PC-3 (cell line): ENCODE measurements around the gene NLRP1. TPM values are rescaled to one million over a fixed set of nuclear protein-coding genes. Genes with fewer than 3 reads are reported as not detected.

Source experiments
- ATAC-seq: fragments of 200-7000 bp; cut with Tn5 transposase; 2 replicates; pipeline ENCODE4 v1.9.1; 2020; ENCODE audit warnings: mild to moderate bottlenecking, moderate library complexity
- BruUV-seq: library from RNA; stranded (reverse); fragments of 400-500 nt; replicated peaks from 2 replicates; lab custom pipeline; 2021; lab: Mats Ljungman, UMichigan
- CTCF ChIA-PET: fragments of 300-600 bp; sonication (Branson Sonifier 250); formaldehyde crosslinking; loops from one replicate; lab custom pipeline; 2022; ENCODE audit warnings: antibody characterized with exemption; lab: Charles Lee
- POLR2A ChIA-PET: fragments of 300-600 bp; sonication (Branson Sonifier 250); formaldehyde crosslinking; loops from one replicate; lab custom pipeline; 2022; ENCODE audit warnings: antibody characterized with exemption; ENCODE audit not compliant: unreplicated experiment; lab: Charles Lee
- DNase-seq: peaks from one replicate; pipeline ENCODE4 v3.0.0-alpha.2; 2015
- H2AFZ ChIP-seq: fragments of 300-600 bp; sonication (generic); 2 replicates; pipeline ENCODE4 v1.6.0; 2016; ENCODE audit warnings: antibody characterized with exemption, low read length
- H3F3A ChIP-seq: fragments of 300-600 bp; sonication (generic); one replicate; pipeline ENCODE4 v1.6.0; 2017; ENCODE audit warnings: antibody characterized with exemption, low read length, control low read depth, mild to moderate bottlenecking; ENCODE audit not compliant: unreplicated experiment
- H3K27ac ChIP-seq: fragments of 300-600 bp; sonication (generic); 2 replicates; pipeline ENCODE4 v1.5.1; 2016; ENCODE audit warnings: mild to moderate bottlenecking, low read length
- H3K27me3 ChIP-seq: fragments of 300-600 bp; sonication (generic); 2 replicates; pipeline ENCODE4 v1.6.1; 2016; ENCODE audit warnings: low read length, mixed read lengths
- H3K36me3 ChIP-seq: fragments of 300-600 bp; sonication (generic); 2 replicates; pipeline ENCODE4 v1.6.1; 2016; ENCODE audit warnings: low read depth, mixed run types, low read length, mixed read lengths
- H3K4me1 ChIP-seq: fragments of 300-600 bp; sonication (generic); 2 replicates; pipeline ENCODE4 v1.5.1; 2016; ENCODE audit warnings: low read length; ENCODE audit not compliant: insufficient read depth
- H3K4me2 ChIP-seq: fragments of 300-600 bp; sonication (generic); 2 replicates; pipeline ENCODE4 v1.6.0; 2016; ENCODE audit warnings: low read length
- H3K4me3 ChIP-seq: fragments of 300-600 bp; sonication (generic); 2 replicates; pipeline ENCODE4 v1.5.1; 2016; ENCODE audit warnings: mild to moderate bottlenecking, low read length, mixed read lengths
- H3K79me2 ChIP-seq: fragments of 300-600 bp; sonication (generic); 2 replicates; pipeline ENCODE4 v1.6.1; 2017; ENCODE audit warnings: low read length, mixed read lengths
- H3K9ac ChIP-seq: fragments of 300-600 bp; sonication (generic); 2 replicates; pipeline ENCODE4 v1.6.0; 2016; ENCODE audit warnings: mild to moderate bottlenecking, low read length
- H3K9me2 ChIP-seq: fragments of 300-600 bp; sonication (generic); replicated peaks from 2 replicates; pipeline ENCODE4 v1.6.1; 2016; ENCODE audit warnings: mixed run types, low read length, mixed read lengths
- H3K9me3 ChIP-seq: fragments of 300-600 bp; sonication (generic); 2 replicates; pipeline ENCODE4 v1.6.1; 2016; ENCODE audit warnings: low read length, mixed read lengths
- H4K20me1 ChIP-seq: fragments of 300-600 bp; sonication (generic); 2 replicates; pipeline ENCODE4 v1.6.1; 2016; ENCODE audit warnings: low read length, mixed read lengths
- CTCF ChIP-seq: fragments of 300-600 bp; sonication (generic); conservative IDR thresholded peaks from 2 replicates; pipeline ENCODE4 v1.5.1; 2017; ENCODE audit warnings: antibody characterized with exemption, low read depth, mild to moderate bottlenecking, low read length
- EZH2 ChIP-seq: fragments of 300-600 bp; sonication (generic); IDR thresholded peaks from one replicate; pipeline ENCODE4 v1.6.1; 2017; ENCODE audit warnings: antibody characterized with exemption, mild to moderate bottlenecking, low read length; ENCODE audit not compliant: unreplicated experiment
- EZH2phosphoT487 ChIP-seq: fragments of 300-600 bp; sonication (generic); IDR thresholded peaks from 2 replicates; pipeline ENCODE4 v1.6.1; 2018; ENCODE audit warnings: mild to moderate bottlenecking, antibody characterized with exemption, low read length, borderline replicate concordance
- intact Hi-C: fragments of 100-400 bp; cut with micrococcal nuclease; formaldehyde crosslinking; loops from 2 replicates; pipeline ENCODE4 v1.9.0; 2023
- total RNA-seq: library from RNA; depleted of rRNA; stranded (reverse); fragments of >200 nt; gene quantifications from 2 replicates; pipeline ENCODE4 v1.2.3, GENCODE V29; 2014

Gene NLRP1
- total RNA-seq, 1 experiment from 2014 or later: 1.8 TPM

- Histone ChIP-seq H3K4me1 (no peaks in the 10 kb centered on the region), H3F3A (no peaks in the 10 kb centered on the region), H2AFZ (no peak overlapping the region), H3K9me3 (no peaks in the 10 kb centered on the region), H3K9me2 (no peaks in the 10 kb centered on the region), H3K27ac (no peak overlapping the region), H3K4me2 (no peak overlapping the region), H3K79me2 (no peaks in the 10 kb centered on the region), H3K9ac (no peak overlapping the region), H4K20me1 (no peaks in the 10 kb centered on the region), H3K27me3 (no peaks in the 10 kb centered on the region), H3K36me3 (no peaks in the 10 kb centered on the region), H3K4me3 (no peak overlapping the region)
- ChIA-PET CTCF (no interaction called here), POLR2A (no interaction called here)
- DNase-seq (peak; percentile 26), ATAC-seq (no peak)
- intact Hi-C loops: no loop called here
- no TSS peak for BruUV-seq
- TF ChIP-seq CTCF (no peak), EZH2phosphoT487 (no peak), EZH2 (no peak)
Measured at GRCh38 chr17:5545051-5545987, 39.0 kb downstream of the NLRP1 start.

- H3K9me3 ChIP-seq: no peaks in the 10 kb centered on the region
- H3K79me2 ChIP-seq: no peaks in the 10 kb centered on the region
- no peaks in the 10 kb centered on the region for H3K9me2 ChIP-seq
- H3K9ac ChIP-seq: no peak overlapping the region
- no peaks in the 10 kb centered on the region for H3F3A ChIP-seq
- DNase-seq (no peak), ATAC-seq (no peak)
- BruUV-seq: no TSS peak
- H3K27me3 ChIP-seq: no peaks in the 10 kb centered on the region
- POLR2A ChIA-PET: no interaction called here
- intact Hi-C loops: no loop called here
- H3K4me2 ChIP-seq: no peak overlapping the region
- H3K36me3 ChIP-seq: no peaks in the 10 kb centered on the region
- H2AFZ ChIP-seq: no peak overlapping the region
- CTCF ChIA-PET: no interaction called here
- H3K4me3 ChIP-seq: no peak overlapping the region
- H3K27ac ChIP-seq: no peak overlapping the region
- no peaks in the 10 kb centered on the region for H4K20me1 ChIP-seq
- H3K4me1 ChIP-seq: no peaks in the 10 kb centered on the region
- TF ChIP-seq EZH2phosphoT487: no peak
- TF ChIP-seq CTCF: no peak
- no peak for TF ChIP-seq EZH2
Measured at GRCh38 chr17:5544115-5544514, 40.2 kb downstream of the NLRP1 start.
